Smooth muscle cell of the brain vasculature (primary cell): ENCODE measurements around the gene RELA.

Experiments used
- DNase-seq: peaks from one replicate; pipeline ENCODE4 v3.0.0-alpha.2; 2012; ENCODE audit warnings: low read depth, low spot score

The RELA gene

GRCh38 chr11:65613091-65613928 is 49.4 kb downstream of the RELA start:
- DNase-seq = no peak

- no peak for DNase-seq
Measured at GRCh38 chr11:65612691-65613090, 50.0 kb downstream of the RELA start.

- DNase-seq = no peak
Measured at GRCh38 chr11:65611758-65612603, 50.7 kb downstream of the RELA start.

DNA sequence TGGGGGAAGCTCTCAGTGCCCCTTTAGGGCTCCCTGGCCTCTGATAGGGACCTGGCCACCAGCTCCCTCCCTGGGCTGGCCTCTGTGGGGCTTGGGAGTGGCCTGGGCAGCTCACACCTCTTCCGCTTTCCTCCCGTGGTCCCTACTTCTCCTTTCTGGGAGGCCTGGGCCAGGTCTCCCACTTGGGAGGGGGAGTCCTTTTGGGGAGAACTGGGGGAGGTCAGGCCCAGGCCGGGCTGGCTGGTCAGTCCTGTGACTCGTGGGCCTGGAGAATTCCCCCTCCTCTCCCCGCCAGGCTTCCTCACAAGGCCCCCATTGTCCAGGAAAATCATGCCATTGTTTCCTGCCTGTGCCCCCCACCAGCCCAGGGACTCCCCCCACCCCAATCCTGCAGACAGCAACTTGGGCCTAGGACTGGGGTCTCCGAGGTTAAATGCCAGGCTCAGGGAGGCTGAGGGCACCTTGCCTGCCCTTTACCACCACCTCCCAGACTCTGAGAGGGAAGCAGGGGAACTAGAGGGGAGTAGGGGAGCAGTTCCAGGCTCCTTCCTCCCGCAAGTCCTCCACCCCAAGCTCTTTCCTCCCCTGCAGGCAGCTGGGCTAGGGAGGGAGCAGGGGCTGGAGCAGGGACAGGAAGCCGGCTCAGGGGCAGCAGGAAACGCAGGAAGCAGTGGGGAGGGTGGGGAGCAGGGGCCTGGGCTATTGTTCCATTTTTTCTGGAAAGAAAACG is 51.5 kb downstream of the RELA start:
- DNase-seq = no peak

DNA sequence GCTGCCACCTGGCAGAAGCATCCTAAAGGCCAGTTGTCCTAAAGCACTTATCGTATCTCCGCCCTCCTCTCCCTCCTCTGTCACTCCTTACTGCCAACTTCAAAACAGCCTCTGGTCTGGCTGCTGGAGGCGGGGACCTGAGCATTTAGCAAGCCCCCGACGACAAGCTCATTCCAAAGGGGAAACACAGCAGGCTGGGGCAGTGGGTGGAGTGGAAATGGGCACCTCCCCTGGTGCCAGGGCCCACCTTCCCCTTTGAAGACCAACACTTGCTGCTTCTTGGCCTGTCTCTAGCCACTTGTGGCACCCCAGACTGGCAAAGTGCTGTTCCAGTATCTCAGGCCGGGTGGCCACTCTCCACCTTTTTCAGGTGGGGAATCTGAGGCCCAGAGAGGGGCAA is 52.3 kb downstream of the RELA start:
- DNase-seq = no peak

DNA sequence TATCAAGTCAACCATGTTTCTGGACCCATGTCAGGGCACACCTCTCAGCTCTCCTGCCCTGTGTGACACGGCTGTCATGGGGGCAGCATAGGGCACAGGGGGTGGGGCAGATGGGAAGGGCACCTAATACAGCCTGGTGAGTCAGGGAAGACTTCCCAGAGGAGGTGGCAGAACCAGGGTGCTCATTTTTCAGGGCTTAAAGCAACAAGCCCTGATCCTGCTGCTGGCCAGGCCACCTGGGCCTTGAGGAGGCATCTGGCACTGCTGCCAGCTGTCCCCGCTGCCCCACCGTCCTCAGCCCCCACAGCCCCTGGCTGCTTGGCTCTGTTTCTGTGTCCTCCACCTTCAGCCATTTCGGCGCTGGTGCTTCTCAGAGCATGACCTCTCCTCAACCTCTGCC is 53.1 kb downstream of the RELA start:
- DNase-seq = no peak

- no peak for DNase-seq
Measured at GRCh38 chr11:65609229-65609628, 53.5 kb downstream of the RELA start.

DNA sequence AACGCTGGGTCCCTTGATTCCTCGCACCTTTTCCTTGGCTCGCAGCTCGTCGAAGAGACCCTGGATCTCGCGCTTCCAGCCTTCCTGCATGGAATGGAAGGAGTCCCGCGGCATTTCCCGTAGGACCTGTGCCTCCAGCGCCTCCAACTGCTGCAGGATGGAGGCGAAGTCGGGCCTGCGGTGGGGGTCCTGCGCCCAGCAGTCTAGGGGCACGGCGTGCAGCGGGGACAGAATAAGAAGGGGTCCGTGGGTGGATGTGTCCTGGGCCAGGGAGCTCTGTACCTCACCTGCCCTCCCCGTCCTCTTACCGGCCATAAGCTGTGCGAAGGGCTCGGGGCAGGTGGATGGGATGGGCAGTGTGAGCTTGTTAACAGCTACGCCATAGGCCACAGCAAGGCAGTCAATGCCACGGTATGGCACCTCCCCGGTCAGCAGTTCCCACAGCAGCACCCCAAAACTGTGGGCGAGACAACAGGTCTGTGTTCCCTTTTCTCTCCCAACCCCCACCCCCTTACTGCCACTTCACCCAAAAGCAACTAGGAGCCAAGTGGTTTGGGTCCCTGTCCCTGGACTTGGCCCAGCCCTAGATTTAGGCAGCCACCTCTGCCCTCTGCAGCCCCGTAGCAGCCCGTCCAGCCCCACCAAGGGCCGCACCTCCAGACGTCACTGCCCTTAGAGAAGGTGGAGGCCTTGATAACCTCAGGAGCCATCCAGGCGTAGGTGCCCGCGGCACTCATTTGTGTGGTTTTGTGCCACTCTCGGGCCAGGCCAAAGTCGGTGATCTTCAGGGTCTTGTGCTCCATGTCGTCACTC is 54.9 kb downstream of the RELA start:
- no peak for DNase-seq

- DNase-seq = peak; percentile 67
Measured at GRCh38 chr11:65606876-65607613, 55.7 kb downstream of the RELA start.

DNA sequence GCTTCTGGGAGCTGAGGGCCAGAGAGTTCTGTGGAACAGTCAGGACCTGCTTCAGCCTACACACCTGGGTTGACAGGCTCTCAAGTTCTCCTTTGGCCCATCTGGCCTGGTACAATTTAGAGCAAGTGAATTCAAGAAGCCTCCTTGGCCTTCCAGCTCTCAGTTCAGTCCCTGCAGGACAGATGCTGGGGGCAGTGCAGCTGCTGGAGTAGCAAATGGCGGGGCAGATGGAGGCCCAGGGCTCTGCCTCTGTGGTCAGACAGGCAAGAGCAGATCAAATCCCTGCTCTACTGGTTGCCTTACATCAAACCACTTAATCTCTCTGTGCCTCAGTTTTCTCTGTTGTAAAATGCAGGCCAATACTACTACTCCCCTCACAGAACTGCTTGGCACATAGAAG is 58.5 kb downstream of the RELA start:
- no peak for DNase-seq
